GM19193 (cell line): Measurements from ENCODE around the gene GUSB.

Experiments used
- POLR2A ChIP-seq: IDR thresholded peaks from 4 replicates; pipeline ENCODE4 v1.6.1; 2011; ENCODE audit not compliant: insufficient read depth, insufficient read length; ENCODE audit errors: extremely low read depth

GUSB gene

DNA sequence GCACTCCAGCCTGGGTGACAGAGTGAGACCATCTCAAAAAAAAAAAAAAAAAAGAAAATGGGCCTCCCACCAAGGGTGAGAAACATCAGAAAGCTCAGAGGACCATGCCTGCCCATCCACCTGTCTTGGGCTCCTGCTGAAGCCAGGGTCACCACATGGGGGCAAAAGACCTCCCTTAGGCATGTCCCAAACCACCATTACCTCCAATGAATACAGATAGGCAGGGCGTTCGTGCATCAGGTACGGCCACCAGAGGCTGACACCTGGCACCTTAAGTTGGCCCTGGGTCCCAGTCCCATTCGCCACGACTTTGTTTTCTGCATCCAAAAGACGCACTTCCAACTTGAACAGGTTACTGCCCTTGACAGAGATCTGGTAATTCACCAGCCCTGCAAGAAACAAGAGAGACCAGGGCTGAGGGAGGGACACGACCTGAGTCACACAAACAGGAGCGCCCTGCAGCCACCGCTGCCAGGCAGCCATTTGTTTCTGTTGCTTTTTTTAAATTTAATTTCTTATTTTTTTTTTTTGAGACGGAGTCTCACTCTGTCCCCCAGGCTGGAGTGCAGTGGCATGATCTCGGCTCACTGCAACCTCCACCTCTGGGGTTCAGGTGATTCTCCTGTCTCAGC is 6.1 kb downstream of the GUSB start:
- no peak for TF ChIP-seq POLR2A

DNA sequence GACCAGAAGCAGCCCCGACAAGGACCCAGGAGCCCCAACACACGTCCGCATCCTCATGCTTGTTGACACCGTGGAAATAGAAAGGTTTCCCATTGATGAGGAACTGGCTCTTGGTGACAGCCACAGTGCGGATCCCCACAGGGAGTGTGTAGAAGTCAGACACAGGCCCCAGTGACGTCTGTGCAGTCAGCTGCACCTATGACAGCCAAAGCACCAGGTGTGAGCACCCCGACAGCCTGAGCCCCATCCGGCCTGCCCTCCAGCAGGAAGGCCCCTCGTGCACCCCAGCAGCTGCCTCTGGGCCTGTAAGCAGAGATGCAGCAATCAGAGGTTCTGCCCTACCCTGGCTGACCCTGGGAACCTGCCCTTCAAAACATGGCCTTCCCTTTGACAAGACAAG is 7.1 kb downstream of the GUSB start:
- TF ChIP-seq POLR2A = no peak

DNA sequence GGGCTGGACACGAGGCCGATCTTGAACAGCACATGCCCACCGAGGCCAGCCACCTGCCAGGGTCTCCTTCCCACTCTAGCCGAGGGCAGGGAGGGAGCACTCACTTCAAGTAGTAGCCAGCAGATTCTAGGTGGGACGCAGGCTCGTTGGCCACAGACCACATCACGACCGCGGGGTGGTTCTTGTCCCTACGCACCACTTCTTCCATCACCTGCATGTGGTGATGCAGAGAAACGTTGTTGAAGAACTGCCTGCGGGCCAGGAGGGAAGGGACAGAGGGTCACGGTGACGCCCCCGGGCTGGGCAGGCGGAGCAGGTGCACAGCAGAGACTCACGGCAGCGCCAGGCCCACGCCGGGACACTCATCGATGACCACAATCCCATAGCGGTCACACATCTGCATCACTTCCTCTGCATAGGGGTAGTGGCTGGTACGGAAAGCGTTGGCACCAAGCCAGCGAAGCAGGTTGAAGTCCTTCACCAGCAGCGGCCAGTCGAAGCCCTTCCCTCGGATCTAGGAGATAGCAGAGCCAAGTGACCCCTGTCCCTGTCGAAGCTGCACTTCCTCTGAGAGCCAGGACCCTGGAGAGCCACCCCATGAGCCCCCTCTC is 7.7 kb downstream of the GUSB start:
- no peak for TF ChIP-seq POLR2A

DNA sequence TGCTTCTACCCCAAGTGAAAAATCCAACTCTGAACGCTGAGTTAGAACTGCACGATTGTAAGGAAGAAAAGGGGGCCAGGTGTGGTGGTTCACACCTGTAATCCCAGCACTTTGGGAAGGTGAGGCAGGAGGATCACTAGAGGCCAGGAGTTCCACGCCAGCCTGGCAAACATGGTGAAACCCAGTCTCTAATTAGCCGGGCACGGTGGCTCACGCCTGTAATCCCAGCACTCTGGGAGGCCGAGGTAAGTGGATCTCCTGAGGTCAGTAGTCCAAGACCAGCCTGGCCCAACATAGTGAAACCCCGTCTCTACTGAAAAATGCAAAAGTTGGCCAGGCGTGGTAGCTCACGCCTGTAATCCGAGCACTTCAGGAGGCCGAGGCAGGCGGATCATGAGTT is 9.0 kb downstream of the GUSB start:
- TF ChIP-seq POLR2A = no peak

DNA sequence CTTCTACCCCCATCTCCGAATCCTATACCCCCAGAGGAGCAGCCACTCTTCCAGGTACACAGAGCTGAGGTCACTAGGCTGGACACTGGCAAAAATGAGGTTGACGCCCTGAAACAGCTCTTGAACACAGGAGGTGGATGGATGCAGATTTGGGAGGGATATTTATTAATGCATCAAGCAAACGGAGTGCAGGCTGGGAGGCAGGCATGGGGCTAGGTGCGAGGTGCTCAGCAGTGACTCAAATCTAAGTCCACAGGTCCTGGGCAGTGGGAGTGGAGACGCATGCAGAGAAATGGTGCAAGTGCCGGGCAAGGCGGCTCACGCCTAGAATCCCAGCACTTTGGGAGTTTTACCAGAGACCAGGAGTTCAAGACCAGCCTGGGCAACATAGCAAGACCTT is 11.0 kb downstream of the GUSB start:
- TF ChIP-seq POLR2A = no peak

DNA sequence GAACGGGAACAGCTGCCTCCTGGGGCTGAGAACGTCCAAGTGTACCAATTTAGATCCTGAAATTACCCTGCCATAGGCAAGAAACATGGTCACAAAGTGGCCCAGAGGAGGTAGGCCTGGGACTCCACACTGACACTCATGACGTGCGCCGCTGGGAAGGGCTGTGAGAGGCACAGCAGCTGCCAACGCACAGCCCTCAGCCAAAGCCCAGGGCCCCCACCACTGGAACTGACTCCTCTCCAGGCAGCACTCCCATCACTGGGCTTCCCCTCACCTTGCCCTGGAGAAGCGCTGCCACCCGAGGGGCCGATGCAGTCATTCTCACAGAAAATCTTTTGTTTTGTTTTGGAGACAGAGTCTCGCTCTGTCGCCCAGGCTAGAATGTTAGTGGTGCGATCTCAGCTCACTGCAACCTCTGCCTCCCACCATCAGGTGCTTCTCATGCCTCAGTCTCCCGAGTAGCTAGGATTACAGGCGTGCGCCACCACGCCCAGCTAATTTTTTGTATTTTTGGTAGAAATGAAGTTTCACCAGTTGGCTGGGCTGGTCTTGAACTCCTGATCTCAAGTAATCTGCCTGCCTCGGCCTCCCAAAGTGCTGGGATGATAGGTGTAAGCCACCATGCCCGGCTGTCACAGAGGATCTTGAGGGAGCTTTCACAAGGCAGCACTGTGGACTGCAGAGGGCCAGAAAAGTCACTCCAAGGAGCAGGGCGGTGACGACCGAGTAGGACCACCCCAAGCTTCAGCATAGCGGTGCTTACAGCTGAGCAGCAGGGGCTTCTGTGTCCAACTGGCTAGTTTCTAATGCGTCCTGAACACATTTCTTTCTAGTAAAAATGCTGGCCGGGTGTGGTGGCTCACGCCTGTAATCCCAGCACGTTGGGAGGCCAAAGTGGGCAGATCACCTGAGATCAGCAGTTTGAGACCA is 13.5 kb downstream of the GUSB start:
- TF ChIP-seq POLR2A = no peak

DNA sequence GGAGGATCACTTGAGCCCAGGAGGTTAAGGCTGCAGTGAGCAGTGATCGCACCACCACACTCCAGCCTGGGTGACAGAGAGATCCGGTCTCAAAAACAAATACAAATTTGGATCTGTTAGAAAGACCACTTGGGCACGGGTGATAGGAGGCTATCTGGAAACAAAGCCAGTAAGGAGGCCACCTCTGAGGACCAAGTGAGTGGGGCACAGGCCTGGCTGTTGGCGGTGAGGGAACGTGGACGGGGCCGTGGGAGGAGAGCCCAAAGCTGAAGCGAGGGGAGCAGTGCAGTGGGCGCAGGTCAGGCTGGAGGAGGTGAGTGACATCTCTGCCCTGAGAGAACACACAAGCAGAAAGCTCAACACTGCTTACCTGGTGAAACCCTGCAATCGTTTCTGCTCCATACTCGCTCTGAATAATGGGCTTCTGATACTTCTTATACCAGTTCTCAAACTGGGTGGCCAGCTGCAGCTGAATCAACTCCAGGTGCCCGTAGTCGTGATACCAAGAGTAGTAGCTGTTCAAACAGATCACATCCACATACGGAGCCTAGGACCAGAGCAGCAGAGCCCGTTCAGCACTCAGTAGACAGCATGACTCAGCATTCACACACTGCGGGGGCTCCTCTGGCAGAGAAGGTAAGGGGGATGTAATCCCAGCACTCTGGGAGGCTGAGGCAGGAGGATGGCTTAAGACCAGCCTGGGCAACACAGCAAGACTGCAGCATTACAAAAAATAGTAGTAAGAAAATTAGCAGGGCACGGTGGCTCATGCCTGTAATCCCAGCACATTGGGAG is 14.5 kb downstream of the GUSB start:
- no peak for TF ChIP-seq POLR2A

DNA sequence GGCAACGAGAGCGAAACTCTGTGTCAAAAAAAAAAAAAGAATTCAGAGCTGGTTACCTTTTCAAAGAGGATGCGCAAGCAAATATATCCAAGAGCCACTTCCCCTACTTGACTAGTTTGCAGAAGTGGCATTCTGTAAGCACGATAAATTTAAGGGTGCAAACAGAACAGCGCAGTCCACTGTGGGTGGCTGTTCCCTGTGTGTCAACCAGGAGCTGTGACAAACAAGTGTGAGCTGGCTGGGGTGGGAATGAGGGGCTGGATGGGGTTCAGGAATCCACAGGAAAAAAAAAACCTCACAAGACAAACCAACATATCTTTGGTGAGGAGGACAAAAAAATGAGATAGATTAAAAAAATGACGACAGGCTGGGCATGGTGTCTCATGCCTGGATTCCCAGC is 15.9 kb downstream of the GUSB start:
- no peak for TF ChIP-seq POLR2A

DNA sequence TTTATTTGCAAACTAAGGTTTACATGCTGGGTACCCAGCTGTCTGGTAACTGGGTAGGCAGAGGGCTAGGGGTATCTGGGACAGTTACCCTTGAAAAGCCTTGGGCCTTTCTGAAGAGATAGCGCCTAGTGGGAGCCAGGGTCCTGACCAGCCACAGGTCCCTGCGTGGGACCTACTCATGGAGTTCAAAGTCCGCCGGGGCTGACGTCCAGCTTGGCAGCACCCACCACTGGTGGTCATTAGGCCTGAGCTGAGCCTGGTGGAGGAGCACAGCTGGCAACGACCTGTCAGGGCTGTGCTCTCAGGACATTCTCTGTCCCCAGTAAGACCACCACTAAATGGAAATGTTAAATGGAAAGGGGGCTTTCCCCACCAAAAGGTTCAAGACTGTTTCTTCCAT is 20.0 kb downstream of the GUSB start:
- TF ChIP-seq POLR2A = no peak

DNA sequence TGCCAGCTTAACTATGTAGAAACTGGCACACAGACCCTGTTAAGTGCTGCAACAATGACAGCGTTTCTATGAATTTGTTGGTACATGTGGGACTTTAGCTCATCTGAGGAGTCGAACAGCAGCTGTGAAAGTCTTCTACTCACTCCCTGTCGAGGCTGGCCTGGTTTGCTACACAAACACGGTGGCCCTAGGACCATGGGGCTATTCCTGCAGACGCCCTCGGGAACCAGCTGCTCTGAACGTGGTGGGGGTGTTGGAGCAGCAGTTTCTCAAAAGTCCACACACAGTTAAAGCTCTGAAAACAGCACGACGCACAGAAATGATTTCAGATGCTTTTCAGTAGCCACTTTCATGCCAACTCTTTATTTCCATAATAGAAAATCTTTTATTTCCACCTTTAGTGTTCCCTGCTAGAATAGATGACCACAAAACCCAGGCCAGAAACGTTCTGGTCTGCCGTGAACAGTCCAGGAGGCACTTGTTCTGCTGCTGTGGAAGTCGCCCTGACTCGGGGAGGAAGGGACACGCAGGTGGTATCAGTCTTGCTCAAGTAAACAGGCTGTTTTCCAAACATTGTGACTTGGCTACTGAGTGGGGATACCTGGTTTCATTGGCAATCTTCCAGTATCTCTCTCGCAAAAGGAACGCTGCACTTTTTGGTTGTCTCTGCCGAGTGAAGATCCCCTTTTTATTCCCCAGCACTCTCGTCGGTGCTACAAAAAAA is 21.5 kb downstream of the GUSB start:
- TF ChIP-seq POLR2A = no peak

DNA sequence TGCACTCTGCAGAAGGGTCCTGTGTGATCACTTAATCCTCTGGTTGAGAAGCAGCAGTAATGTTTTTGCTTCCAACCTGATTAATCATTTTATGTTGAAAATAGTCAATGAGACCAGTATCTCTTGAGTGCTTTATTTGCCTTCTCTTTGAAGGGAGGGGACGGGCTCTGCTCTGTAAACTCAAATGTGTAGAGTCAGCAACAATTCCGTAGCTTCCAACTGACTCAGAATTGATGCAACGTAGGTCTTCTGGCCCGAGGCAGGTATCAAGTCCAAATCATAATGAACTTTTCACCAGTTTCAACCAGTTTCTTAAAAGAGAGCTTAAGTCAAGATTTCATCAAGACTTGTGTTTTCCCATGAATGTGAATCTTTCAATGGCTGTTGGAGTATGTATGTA is 26.3 kb downstream of the GUSB start:
- TF ChIP-seq POLR2A = no peak

DNA sequence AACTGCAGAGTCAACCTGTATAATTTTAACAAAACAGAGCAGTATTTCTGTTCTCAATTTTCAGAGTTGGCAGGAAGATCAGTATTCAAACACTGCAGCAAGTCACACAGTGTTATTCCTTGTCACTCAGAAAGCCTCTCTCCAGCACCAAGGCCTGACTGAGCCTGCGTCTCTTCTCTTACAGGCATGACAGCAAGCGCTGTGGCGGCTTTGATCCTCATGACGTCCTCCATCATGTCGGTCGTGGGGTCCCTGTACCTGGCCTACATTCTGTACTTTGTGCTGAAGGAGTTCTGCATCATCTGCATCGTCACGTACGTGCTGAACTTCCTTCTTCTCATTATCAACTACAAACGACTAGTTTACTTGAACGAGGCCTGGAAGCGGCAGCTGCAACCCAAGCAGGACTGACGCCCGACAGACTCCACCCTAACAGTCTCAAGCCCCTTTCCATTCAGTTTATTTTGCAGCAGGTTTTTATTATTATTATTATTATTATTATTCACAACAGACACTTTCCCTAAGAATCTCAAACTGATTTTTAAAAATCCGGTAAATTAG is 28.0 kb downstream of the GUSB start:
- no peak for TF ChIP-seq POLR2A

DNA sequence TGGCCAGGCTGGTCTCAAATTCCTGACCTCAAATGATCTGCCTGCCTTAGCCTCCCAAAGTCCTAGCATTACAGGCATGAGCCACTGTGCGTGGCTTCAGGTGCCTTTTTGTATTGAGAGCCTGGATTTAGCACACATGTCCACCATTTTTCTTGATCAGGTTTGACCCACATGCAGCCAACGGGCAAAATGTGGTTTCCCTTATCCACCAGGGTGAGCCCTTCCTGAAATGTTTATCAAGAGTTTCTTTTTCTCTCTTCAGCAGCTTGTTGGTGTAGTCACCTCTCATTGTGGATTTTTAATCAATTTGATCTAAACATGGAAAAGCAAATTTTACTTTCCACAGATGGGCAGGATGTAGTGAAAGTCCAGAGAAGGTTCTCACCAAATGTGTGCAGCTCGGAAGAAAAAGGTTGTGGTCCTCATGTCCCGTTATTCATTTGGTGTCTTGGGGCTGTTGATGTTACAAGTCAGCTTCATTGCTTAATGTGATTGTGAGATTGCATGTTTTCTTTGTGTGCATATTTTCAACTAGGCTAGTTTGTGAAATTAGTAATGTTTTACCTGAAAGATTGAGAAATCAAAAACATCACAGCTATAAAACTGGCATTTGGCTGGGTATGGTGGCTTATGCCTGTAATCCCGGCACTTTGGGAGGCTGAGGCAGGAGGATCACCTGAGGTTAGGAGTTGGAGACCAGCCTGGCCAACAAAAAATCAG is 28.9 kb downstream of the GUSB start:
- TF ChIP-seq POLR2A = no peak

DNA sequence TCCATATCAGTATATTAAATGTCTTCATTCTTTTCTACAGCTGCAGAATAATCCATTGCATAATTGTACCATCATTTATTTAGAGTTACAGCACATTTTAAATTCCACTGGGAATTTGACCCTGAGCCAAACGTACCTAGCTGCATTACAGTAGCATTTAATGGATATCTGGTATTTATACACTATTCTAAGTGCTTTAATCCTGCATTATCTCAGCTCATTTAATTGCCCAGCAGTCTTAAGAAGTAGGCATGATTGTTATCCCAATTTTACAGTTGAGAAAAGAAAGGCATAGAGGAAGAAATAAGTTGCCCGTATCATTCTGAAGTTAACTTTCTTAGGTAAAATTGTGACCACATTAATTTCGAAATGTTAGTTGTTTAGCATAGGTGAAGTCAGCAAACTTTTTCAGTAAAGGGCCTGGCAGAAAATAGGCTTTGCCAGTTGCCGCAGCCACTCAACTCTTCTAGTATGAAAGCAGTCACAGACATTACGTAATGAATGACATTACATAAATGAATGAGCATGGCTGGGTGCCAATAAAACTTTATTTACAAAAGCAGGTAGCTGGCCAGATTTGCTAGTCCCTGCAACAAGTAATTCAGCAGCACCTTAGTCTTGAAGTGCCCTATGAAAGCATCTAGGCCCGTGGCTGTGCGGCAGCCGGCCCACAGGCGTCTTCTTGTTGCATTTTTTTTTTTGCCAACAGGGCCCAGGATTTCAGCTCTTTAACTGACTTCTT is 30.0 kb downstream of the GUSB start:
- TF ChIP-seq POLR2A = no peak

DNA sequence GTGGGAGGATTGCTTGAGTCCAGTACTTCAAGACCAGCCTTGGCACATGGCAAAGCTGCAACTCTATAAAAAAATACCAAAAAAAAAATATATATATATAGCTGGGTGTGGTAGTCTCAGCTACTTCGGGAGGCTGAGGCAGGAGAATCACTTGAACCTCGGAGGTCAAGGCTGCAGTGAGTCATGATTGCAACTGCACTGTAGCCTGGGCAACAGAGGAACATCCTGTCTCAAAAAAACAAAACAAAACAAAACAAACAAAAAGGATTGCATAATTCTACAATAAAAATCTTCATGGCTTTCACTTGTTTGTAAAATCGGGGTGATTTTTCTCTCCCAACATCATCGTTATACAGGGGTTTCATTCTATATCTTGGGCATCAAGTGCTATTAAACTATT is 35.1 kb downstream of the GUSB start:
- TF ChIP-seq POLR2A = no peak
